SK-N-SH treated with all-trans-retinoic acid at 6 μM for 48 hours (cell line): ENCODE results near the gene AKNA.

Experiments
- ATAC-seq: fragments of 200-7000 bp; cut with Tn5 transposase; 3 replicates; pipeline ENCODE4 v1.9.1; 2020; ENCODE audit warnings: mild to moderate bottlenecking, moderate library complexity
- ARNTL ChIP-seq: fragments of 450-650 bp; formaldehyde crosslinking; IDR thresholded peaks from 2 replicates; pipeline ENCODE4 v1.5.0; 2020; ENCODE audit warnings: low read depth, mild to moderate bottlenecking, moderate library complexity, borderline replicate concordance
- BACH2 ChIP-seq: fragments of 250-450 bp; sonication (Bioruptor Pico); IDR thresholded peaks from 2 replicates; pipeline ENCODE4 v1.9.0; 2021; ENCODE audit warnings: mild to moderate bottlenecking, borderline replicate concordance
- CSDC2 ChIP-seq: fragments of 250-450 bp; sonication (Bioruptor Pico); IDR thresholded peaks from 2 replicates; pipeline ENCODE4 v1.5.0; 2020; ENCODE audit warnings: mild to moderate bottlenecking, moderate library complexity
- CSRNP3 ChIP-seq: fragments of 250-450 bp; sonication (Bioruptor Pico); IDR thresholded peaks from 2 replicates; pipeline ENCODE4 v1.5.1; 2021; ENCODE audit warnings: mild to moderate bottlenecking, moderate library complexity
- ESRRG ChIP-seq: fragments of 250-450 bp; sonication (Bioruptor Pico); IDR thresholded peaks from 2 replicates; pipeline ENCODE4 v1.6.1; 2021; ENCODE audit warnings: mild to moderate bottlenecking
- GLIS3 ChIP-seq: fragments of 250-450 bp; sonication (Bioruptor Pico); IDR thresholded peaks from 2 replicates; pipeline ENCODE4 v1.5.0; 2020; ENCODE audit warnings: mild to moderate bottlenecking, moderate library complexity
- ISL1 ChIP-seq: fragments of 250-450 bp; sonication (Bioruptor Pico); IDR thresholded peaks from 2 replicates; pipeline ENCODE4 v2.1.2; 2022; ENCODE audit warnings: mild to moderate bottlenecking, moderate library complexity
- OSR1 ChIP-seq: fragments of 250-450 bp; sonication (Bioruptor Pico); IDR thresholded peaks from 2 replicates; pipeline ENCODE4 v1.8.0; 2022; ENCODE audit warnings: moderate library complexity, mild to moderate bottlenecking, inconsistent platforms
- PATZ1 ChIP-seq: fragments of 250-450 bp; sonication (Bioruptor Pico); IDR thresholded peaks from 2 replicates; pipeline ENCODE4 v1.8.0; 2020; ENCODE audit warnings: mild to moderate bottlenecking, moderate library complexity, borderline replicate concordance
- POU6F1 ChIP-seq: fragments of 250-450 bp; sonication (Bioruptor Pico); IDR thresholded peaks from 2 replicates; pipeline ENCODE4 v1.8.0; 2021; ENCODE audit warnings: low read depth, mild to moderate bottlenecking, moderate library complexity, borderline replicate concordance
- PPARA ChIP-seq: fragments of 250-450 bp; sonication (Bioruptor Pico); IDR thresholded peaks from 2 replicates; pipeline ENCODE4 v1.5.0; 2020; ENCODE audit warnings: mild to moderate bottlenecking, borderline replicate concordance
- RARB ChIP-seq: fragments of 250-450 bp; sonication (Bioruptor Pico); IDR thresholded peaks from 2 replicates; pipeline ENCODE4 v1.8.0; 2021; ENCODE audit warnings: mild to moderate bottlenecking, moderate library complexity
- SNAI2 ChIP-seq: fragments of 250-450 bp; sonication (Bioruptor Pico); IDR thresholded peaks from 2 replicates; pipeline ENCODE4 v1.5.0; 2020; ENCODE audit warnings: mild to moderate bottlenecking, moderate library complexity
- TCF4 ChIP-seq: fragments of 250-450 bp; sonication (Bioruptor Pico); IDR thresholded peaks from 2 replicates; pipeline ENCODE4 v1.8.0; 2021; ENCODE audit warnings: mild to moderate bottlenecking, moderate library complexity, borderline replicate concordance
- TOX ChIP-seq: fragments of 250-450 bp; sonication (Bioruptor Pico); IDR thresholded peaks from 2 replicates; pipeline ENCODE4 v1.8.0; 2021; ENCODE audit warnings: mild to moderate bottlenecking, moderate library complexity, borderline replicate concordance
- TSHZ2 ChIP-seq: fragments of 250-450 bp; sonication (Bioruptor Pico); IDR thresholded peaks from 2 replicates; pipeline ENCODE4 v1.5.0; 2020; ENCODE audit warnings: mild to moderate bottlenecking, moderate library complexity
- ZC3H10 ChIP-seq: fragments of 250-450 bp; sonication (Bioruptor Pico); IDR thresholded peaks from 2 replicates; pipeline ENCODE4 v1.5.1; 2021; ENCODE audit warnings: mild to moderate bottlenecking, moderate library complexity
- ZFP30 ChIP-seq: fragments of 450-650 bp; formaldehyde crosslinking; IDR thresholded peaks from 2 replicates; pipeline ENCODE4 v1.5.0; 2022; ENCODE audit warnings: mild to moderate bottlenecking, moderate library complexity
- ZNF565 ChIP-seq: fragments of 450-650 bp; formaldehyde crosslinking; conservative IDR thresholded peaks from 2 replicates; pipeline ENCODE4 v1.5.0; 2020; ENCODE audit warnings: low read depth, mild to moderate bottlenecking, moderate library complexity
- ZNF70 ChIP-seq: fragments of 450-650 bp; formaldehyde crosslinking; IDR thresholded peaks from 2 replicates; pipeline ENCODE4 v1.5.0; 2020; ENCODE audit warnings: mild to moderate bottlenecking, moderate library complexity
- ZNF8 ChIP-seq: fragments of 450-650 bp; formaldehyde crosslinking; IDR thresholded peaks from 2 replicates; pipeline ENCODE4 v1.5.0; 2020; ENCODE audit warnings: mild to moderate bottlenecking, moderate library complexity

The AKNA gene

GRCh38 chr9:114339130-114339908 lies 48.5 kb downstream of the AKNA start:
- ATAC-seq = peak; percentile 97
- TF ChIP-seq SNAI2 (CRISPR knock-in tag) = no peak
- TF ChIP-seq PPARA (CRISPR knock-in tag) = no peak
- TF ChIP-seq CSRNP3 (CRISPR knock-in tag) = no peak

GRCh38 chr9:114338187-114338586 lies 49.6 kb downstream of the AKNA start:
- no peak for TF ChIP-seq GLIS3 (CRISPR knock-in tag)
- TF ChIP-seq ZNF8 (CRISPR knock-in tag) = no peak
- no peak for TF ChIP-seq TSHZ2 (CRISPR knock-in tag)
- no peak for TF ChIP-seq ZC3H10 (CRISPR knock-in tag)
- TF ChIP-seq OSR1 (CRISPR knock-in tag) = no peak
- no peak for TF ChIP-seq BACH2 (CRISPR knock-in tag)
- no peak for TF ChIP-seq PATZ1
- TF ChIP-seq POU6F1 (CRISPR knock-in tag) = no peak
- no peak for TF ChIP-seq ZNF565
- no peak for TF ChIP-seq TCF4 (CRISPR knock-in tag)
- no peak for TF ChIP-seq ESRRG (CRISPR knock-in tag)
- no peak for TF ChIP-seq ZNF70
- TF ChIP-seq SNAI2 (CRISPR knock-in tag) = no peak
- no peak for TF ChIP-seq CSDC2 (CRISPR knock-in tag)
- TF ChIP-seq, all 23 proteins: peak for 0
- no peak for ATAC-seq

GRCh38 chr9:114336699-114337395 lies 50.9 kb downstream of the AKNA start:
- no peak for ATAC-seq
- TF ChIP-seq CSRNP3 (CRISPR knock-in tag) (no peak), TCF4 (CRISPR knock-in tag) (no peak), TOX (CRISPR knock-in tag) (no peak), ZNF565 (no peak), ISL1 (CRISPR knock-in tag) (no peak), TSHZ2 (CRISPR knock-in tag) (no peak), ARNTL (no peak), RARB (no peak), OSR1 (CRISPR knock-in tag) (no peak), BACH2 (CRISPR knock-in tag) (no peak), SNAI2 (CRISPR knock-in tag) (no peak), ZC3H10 (CRISPR knock-in tag) (no peak), CSDC2 (CRISPR knock-in tag) (no peak), ZNF8 (CRISPR knock-in tag) (no peak), ZFP30 (CRISPR knock-in tag) (no peak), PATZ1 (no peak)
